Endothelial cell of umbilical vein (primary cell): ENCODE measurements around the gene SHISA9.

Source experiments
- CTCF ChIP-seq, 2 donors: IDR thresholded peaks; 1 replicate in 1 of 2; 2 replicates in 1 of 2; pipeline ENCODE4 v1.5.1; 2011; ENCODE audit warnings: low read length in 2 of 2, mild to moderate bottlenecking in 2 of 2, moderate library complexity in 2 of 2, control low read depth in 1 of 2, inconsistent platforms in 1 of 2, low read depth in 1 of 2; ENCODE audit not compliant: insufficient read depth in 1 of 2; ENCODE audit errors: extremely low read depth in 1 of 2
- EZH2 ChIP-seq: IDR thresholded peaks from 2 replicates; pipeline ENCODE4 v1.6.1; 2012; ENCODE audit warnings: borderline replicate concordance, low read depth, mild to moderate bottlenecking, moderate library complexity, low read length, inconsistent platforms; ENCODE audit not compliant: severe bottlenecking
- MYC ChIP-seq: IDR thresholded peaks from one replicate; pipeline ENCODE4 v1.6.1; 2011; ENCODE audit warnings: mild to moderate bottlenecking, low read depth, low read length
- POLR2A ChIP-seq: IDR thresholded peaks from 2 replicates; pipeline ENCODE4 v1.6.1; 2012; ENCODE audit warnings: low read depth, mild to moderate bottlenecking, control low read depth, low read length
- POLR2AphosphoS5 ChIP-seq: IDR thresholded peaks from 2 replicates; pipeline ENCODE4 v1.6.1; 2012; ENCODE audit warnings: low read depth, mild to moderate bottlenecking, control low read depth, low read length, moderate library complexity; ENCODE audit not compliant: insufficient read depth
- TF ChIP-seq, protein P1 (sequence below): IDR thresholded peaks from 2 replicates; pipeline ENCODE4 v1.6.1; 2011; ENCODE audit not compliant: insufficient read depth, insufficient read length

GRCh38 chr16:13068912-13069583 is 167.7 kb downstream of the SHISA9 start:
- no peak for TF ChIP-seq POLR2A
- TF ChIP-seq POLR2AphosphoS5: no peak
- TF ChIP-seq CTCF (IDR thresholded peaks at IDR 0.05; ENCODE audit: extremely low read depth in 1 of 2, insufficient read depth in 1 of 2, low read depth in 1 of 2, low read length in 2 of 2): no peak
- TF ChIP-seq, protein P1, sequence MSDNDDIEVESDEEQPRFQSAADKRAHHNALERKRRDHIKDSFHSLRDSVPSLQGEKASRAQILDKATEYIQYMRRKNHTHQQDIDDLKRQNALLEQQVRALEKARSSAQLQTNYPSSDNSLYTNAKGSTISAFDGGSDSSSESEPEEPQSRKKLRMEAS: no peak
- TF ChIP-seq EZH2: no peak
- no peak for TF ChIP-seq MYC
